Measurements from ENCODE around the gene PRKCA.

The PRKCA gene

GRCh38 chr17:66430846-66431795 lies 128.7 kb downstream of the PRKCA start:
- no peaks in the 10 kb centered on the region for H3K27me3 Mint-ChIP-seq
- no peaks in the 10 kb centered on the region for H3K9me3 Mint-ChIP-seq
- no peak overlapping the region for H3K27ac Mint-ChIP-seq
- ATAC-seq (replicated peaks) (no peak), DNase-seq (no peak)
- H3K4me3 Mint-ChIP-seq = no peak overlapping the region
- H3K4me1 Mint-ChIP-seq (ENCODE audit: low read depth in 2 of 2) = peaks cover 4 to 8% of the 10 kb centered on the region in 2 donors
- H3K36me3 Mint-ChIP-seq (ENCODE audit: insufficient read depth) = no peaks in the 10 kb centered on the region

- H3K9me3 Mint-ChIP-seq = no peaks in the 10 kb centered on the region
- H3K27me3 Mint-ChIP-seq = no peaks in the 10 kb centered on the region
- peak overlapping the region in 1 of 2 donors; percentile 16 for H3K27ac Mint-ChIP-seq
- ATAC-seq (replicated peaks) = no peak
- DNase-seq = no peak
- H3K4me3 Mint-ChIP-seq = no peak overlapping the region
- H3K36me3 Mint-ChIP-seq (ENCODE audit: insufficient read depth) = no peaks in the 10 kb centered on the region
- H3K4me1 Mint-ChIP-seq (ENCODE audit: low read depth in 2 of 2) = peaks cover 0 to 6% of the 10 kb centered on the region in 2 donors
Measured at GRCh38 chr17:66431910-66432309, 129.5 kb downstream of the PRKCA start.

- no peaks in the 10 kb centered on the region for H3K27me3 Mint-ChIP-seq
- DNase-seq = no peak
- H3K9me3 Mint-ChIP-seq = no peaks in the 10 kb centered on the region
- no peaks in the 10 kb centered on the region for H3K36me3 Mint-ChIP-seq (ENCODE audit: insufficient read depth)
- no peak for ATAC-seq (replicated peaks)
- peaks cover 0 to 6% of the 10 kb centered on the region in 2 donors for H3K4me1 Mint-ChIP-seq (ENCODE audit: low read depth in 2 of 2)
- peak overlapping the region in 1 of 2 donors; percentile 16 for H3K27ac Mint-ChIP-seq
- H3K4me3 Mint-ChIP-seq = no peak overlapping the region
Measured at GRCh38 chr17:66432411-66432957, 130.1 kb downstream of the PRKCA start.

GRCh38 chr17:66432996-66433551 lies 130.7 kb downstream of the PRKCA start:
- H3K27ac Mint-ChIP-seq = no peak overlapping the region
- no peaks in the 10 kb centered on the region for H3K9me3 Mint-ChIP-seq
- H3K27me3 Mint-ChIP-seq = no peaks in the 10 kb centered on the region
- peaks cover 0 to 5% of the 10 kb centered on the region in 2 donors for H3K4me1 Mint-ChIP-seq (ENCODE audit: low read depth in 2 of 2)
- no peak for DNase-seq
- no peak overlapping the region for H3K4me3 Mint-ChIP-seq
- ATAC-seq (replicated peaks) = no peak
- H3K36me3 Mint-ChIP-seq (ENCODE audit: insufficient read depth) = no peaks in the 10 kb centered on the region

- no peak overlapping the region for H3K4me3 Mint-ChIP-seq
- no peaks in the 10 kb centered on the region for H3K36me3 Mint-ChIP-seq (ENCODE audit: insufficient read depth)
- DNase-seq = no peak
- peaks cover 0 to 4% of the 10 kb centered on the region in 2 donors for H3K4me1 Mint-ChIP-seq (ENCODE audit: low read depth in 2 of 2)
- no peak overlapping the region for H3K27ac Mint-ChIP-seq
- no peak for ATAC-seq (replicated peaks)
- no peaks in the 10 kb centered on the region for H3K27me3 Mint-ChIP-seq
- H3K9me3 Mint-ChIP-seq = no peaks in the 10 kb centered on the region
Measured at GRCh38 chr17:66435182-66435581, 132.8 kb downstream of the PRKCA start.

GRCh38 chr17:66436631-66437030 lies 134.2 kb downstream of the PRKCA start:
- no peak for DNase-seq
- no peak overlapping the region for H3K27ac Mint-ChIP-seq
- H3K27me3 Mint-ChIP-seq = no peaks in the 10 kb centered on the region
- ATAC-seq (replicated peaks) = no peak
- no peak overlapping the region for H3K4me3 Mint-ChIP-seq
- H3K36me3 Mint-ChIP-seq (ENCODE audit: insufficient read depth) = no peaks in the 10 kb centered on the region
- H3K4me1 Mint-ChIP-seq (ENCODE audit: low read depth in 2 of 2) = peaks cover 0 to 2% of the 10 kb centered on the region in 2 donors
- no peaks in the 10 kb centered on the region for H3K9me3 Mint-ChIP-seq

- no peak overlapping the region for H3K4me3 Mint-ChIP-seq
- no peak overlapping the region for H3K27ac Mint-ChIP-seq
- DNase-seq (no peak), ATAC-seq (replicated peaks) (no peak)
- H3K4me1 Mint-ChIP-seq (ENCODE audit: low read depth in 2 of 2) = peaks cover 0 to 2% of the 10 kb centered on the region in 2 donors
- no peaks in the 10 kb centered on the region for H3K27me3 Mint-ChIP-seq
- no peaks in the 10 kb centered on the region for H3K36me3 Mint-ChIP-seq (ENCODE audit: insufficient read depth)
- no peaks in the 10 kb centered on the region for H3K9me3 Mint-ChIP-seq
Measured at GRCh38 chr17:66437476-66438026, 135.1 kb downstream of the PRKCA start.

- no peak overlapping the region for H3K4me3 Mint-ChIP-seq
- DNase-seq = no peak
- no peaks in the 10 kb centered on the region for H3K36me3 Mint-ChIP-seq (ENCODE audit: insufficient read depth)
- H3K27me3 Mint-ChIP-seq = no peaks in the 10 kb centered on the region
- ATAC-seq (replicated peaks) = no peak
- H3K4me1 Mint-ChIP-seq (ENCODE audit: low read depth in 2 of 2) = peaks cover 0 to 2% of the 10 kb centered on the region in 2 donors
- no peaks in the 10 kb centered on the region for H3K9me3 Mint-ChIP-seq
- H3K27ac Mint-ChIP-seq = peak overlapping the region in 1 of 2 donors; percentile 11
Measured at GRCh38 chr17:66438101-66438500, 135.7 kb downstream of the PRKCA start.

GRCh38 chr17:66441101-66441661 lies 138.8 kb downstream of the PRKCA start:
- Mint-ChIP-seq H3K27ac (no peak overlapping the region), H3K36me3 (ENCODE audit: insufficient read depth) (no peaks in the 10 kb centered on the region), H3K27me3 (no peaks in the 10 kb centered on the region), H3K9me3 (no peaks in the 10 kb centered on the region), H3K4me1 (ENCODE audit: low read depth in 2 of 2) (peaks cover 0 to 3% of the 10 kb centered on the region in 2 donors), H3K4me3 (no peak overlapping the region)
- ATAC-seq (replicated peaks) (no peak), DNase-seq (no peak)

GRCh38 chr17:66443166-66443565 lies 140.8 kb downstream of the PRKCA start:
- Mint-ChIP-seq H3K4me3 (no peak overlapping the region), H3K36me3 (ENCODE audit: insufficient read depth) (no peaks in the 10 kb centered on the region), H3K27ac (no peak overlapping the region), H3K4me1 (ENCODE audit: low read depth in 2 of 2) (peaks cover 0 to 5% of the 10 kb centered on the region in 2 donors), H3K9me3 (no peaks in the 10 kb centered on the region), H3K27me3 (no peaks in the 10 kb centered on the region)
- no peak for DNase-seq
- no peak for ATAC-seq (replicated peaks)

- H3K4me3 Mint-ChIP-seq = no peak overlapping the region
- peaks cover 0 to 5% of the 10 kb centered on the region in 2 donors for H3K4me1 Mint-ChIP-seq (ENCODE audit: low read depth in 2 of 2)
- no peak overlapping the region for H3K27ac Mint-ChIP-seq
- ATAC-seq (replicated peaks) (no peak), DNase-seq (no peak)
- no peaks in the 10 kb centered on the region for H3K27me3 Mint-ChIP-seq
- H3K36me3 Mint-ChIP-seq (ENCODE audit: insufficient read depth) = no peaks in the 10 kb centered on the region
- H3K9me3 Mint-ChIP-seq = no peaks in the 10 kb centered on the region
Measured at GRCh38 chr17:66443606-66444005, 141.2 kb downstream of the PRKCA start.

GRCh38 chr17:66444031-66444430 lies 141.6 kb downstream of the PRKCA start:
- H3K27ac Mint-ChIP-seq = no peak overlapping the region
- H3K4me1 Mint-ChIP-seq (ENCODE audit: low read depth in 2 of 2) = peaks cover 0 to 5% of the 10 kb centered on the region in 2 donors
- H3K27me3 Mint-ChIP-seq = no peaks in the 10 kb centered on the region
- no peak for DNase-seq
- no peak for ATAC-seq (replicated peaks)
- no peak overlapping the region for H3K4me3 Mint-ChIP-seq
- H3K9me3 Mint-ChIP-seq = no peaks in the 10 kb centered on the region
- H3K36me3 Mint-ChIP-seq (ENCODE audit: insufficient read depth) = no peaks in the 10 kb centered on the region

GRCh38 chr17:66445229-66445628 lies 142.8 kb downstream of the PRKCA start:
- ATAC-seq (replicated peaks) (no peak), DNase-seq (no peak)
- Mint-ChIP-seq H3K4me3 (no peak overlapping the region), H3K9me3 (no peaks in the 10 kb centered on the region), H3K36me3 (ENCODE audit: insufficient read depth) (no peaks in the 10 kb centered on the region), H3K27ac (no peak overlapping the region), H3K4me1 (ENCODE audit: low read depth in 2 of 2) (peaks cover 0 to 10% of the 10 kb centered on the region in 2 donors), H3K27me3 (no peaks in the 10 kb centered on the region)

Measured in effector memory CD8-positive, alpha-beta T cell (primary cell).